GM19438 (cell line): ENCODE data around the gene VWA1.
A peak's percentile ranks its signal among the peaks of the same experiment; 100 is the strongest.
"Not testable (repeated sequence)": the region's sequence is repeated elsewhere in the genome, so short reads cannot be mapped to it uniquely, and the experiment has no call there.

Source experiments
- ATAC-seq: cut with Tn5 transposase; IDR thresholded peaks from one replicate; pipeline ENCODE4 v1.9.1; 2021; ENCODE audit warnings: low read depth; ENCODE audit not compliant: unreplicated experiment

Gene VWA1

DNA sequence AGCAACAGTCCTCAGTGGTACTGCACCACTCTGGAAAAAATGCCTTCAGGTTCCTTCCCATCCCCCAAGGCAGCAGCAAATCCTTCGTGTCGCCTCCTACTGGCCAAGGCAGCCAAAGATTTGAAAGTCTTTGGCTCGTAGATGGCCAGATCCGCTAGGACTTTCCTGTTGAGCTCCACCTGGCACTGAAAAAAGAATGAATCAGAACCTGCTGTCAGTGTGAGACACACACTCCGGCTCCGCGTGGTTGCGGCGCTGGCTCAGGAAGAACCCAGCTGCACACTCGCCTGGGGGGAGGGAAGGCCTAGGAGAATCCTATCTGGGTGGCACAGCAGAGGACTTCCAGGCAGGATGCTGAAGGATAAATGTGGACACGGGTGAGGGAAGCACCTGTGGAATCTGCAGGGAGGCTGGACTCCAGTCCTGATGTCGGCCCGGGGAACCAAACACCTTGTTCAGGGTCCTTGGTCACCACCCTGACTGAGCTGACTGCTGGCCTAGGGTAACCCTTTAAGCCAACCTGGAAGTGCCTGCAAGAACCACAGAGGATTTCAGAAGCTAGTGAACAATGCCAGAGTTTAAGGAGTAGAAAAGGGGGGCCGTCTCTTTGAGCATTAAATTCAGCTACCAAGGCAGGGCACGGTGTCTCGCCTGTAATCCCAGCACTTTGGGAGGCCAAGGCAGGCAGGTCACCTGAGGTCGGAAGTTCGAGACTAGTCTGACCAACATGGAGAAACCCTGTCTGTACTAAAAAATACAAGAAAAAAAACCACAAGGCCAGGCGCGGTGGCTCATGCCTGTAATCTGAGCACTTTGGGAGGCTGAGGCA is 33.2 kb upstream of the VWA1 start:
- ATAC-seq: no peak

- not testable (repeated sequence) for ATAC-seq
Observed at GRCh38 chr1:1402901-1403392, 32.5 kb upstream of the VWA1 start.

DNA sequence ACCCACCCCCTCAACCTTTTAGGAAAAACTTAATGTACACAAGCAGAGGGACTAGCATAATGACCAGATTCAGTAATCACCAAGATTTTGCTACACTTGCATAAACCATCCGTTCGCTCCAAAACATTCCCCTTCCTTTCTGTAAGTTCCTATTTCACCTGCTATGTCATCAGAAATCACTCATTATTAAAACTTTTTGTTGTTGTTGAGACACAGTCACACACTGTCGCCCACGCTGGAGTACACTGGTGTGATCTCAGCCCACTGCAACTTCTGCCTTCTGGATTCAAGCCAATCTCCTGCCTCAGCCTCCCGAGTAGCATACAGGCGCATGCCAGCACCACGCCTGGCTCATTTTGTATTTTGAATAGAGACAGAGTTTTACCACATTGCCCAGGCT is 31.8 kb upstream of the VWA1 start:
- no peak for ATAC-seq

GRCh38 chr1:1406101-1406820 is 29.2 kb upstream of the VWA1 start:
- ATAC-seq: no peak

DNA sequence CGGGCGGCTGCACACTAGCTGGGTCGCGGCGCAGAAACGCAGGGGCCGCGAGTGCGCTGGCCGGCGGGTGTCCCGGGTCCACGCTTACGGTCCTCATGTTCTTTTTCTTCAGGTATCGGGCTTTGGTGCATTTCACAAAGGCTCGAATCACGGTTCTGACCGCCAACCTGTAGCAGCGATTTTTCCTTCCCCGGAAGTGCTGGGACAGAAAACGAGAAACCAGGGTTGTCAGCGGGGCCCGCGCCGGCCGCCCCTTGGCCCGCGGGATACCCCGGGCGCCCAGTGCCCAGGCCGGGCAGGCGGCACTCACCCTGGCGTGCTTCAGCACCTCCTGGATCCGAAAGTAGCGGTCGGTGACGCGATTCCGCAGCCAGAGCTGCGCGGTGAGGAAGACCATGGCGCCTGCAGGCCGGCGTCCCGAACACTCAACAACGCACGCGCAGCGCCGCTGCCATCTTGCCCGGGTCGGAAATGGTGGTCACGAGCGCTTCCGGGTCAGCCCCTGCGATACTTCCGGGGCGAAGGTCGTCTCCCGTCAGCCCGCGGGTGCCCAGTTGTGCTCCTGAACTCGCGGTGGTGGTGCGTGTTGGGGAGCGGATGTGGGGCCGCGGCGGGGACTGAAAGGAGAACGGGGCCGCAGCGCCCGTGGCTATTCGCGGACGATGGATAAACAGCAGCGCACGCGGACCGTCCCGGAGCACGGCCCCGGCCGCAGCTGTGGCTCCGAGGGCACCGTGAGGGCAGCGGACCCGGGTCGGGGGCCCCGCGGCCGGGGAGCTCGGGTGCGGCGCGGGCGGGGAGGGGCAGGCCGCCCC is 28.5 kb upstream of the VWA1 start, which contains the start of gene MRPL20:
MRPL20 (minus strand) TSS at position 473 of the 815 bp plus-strand sequence; CDS start at position 397, 76 bp downstream.
- ATAC-seq: peak; percentile 82

DNA sequence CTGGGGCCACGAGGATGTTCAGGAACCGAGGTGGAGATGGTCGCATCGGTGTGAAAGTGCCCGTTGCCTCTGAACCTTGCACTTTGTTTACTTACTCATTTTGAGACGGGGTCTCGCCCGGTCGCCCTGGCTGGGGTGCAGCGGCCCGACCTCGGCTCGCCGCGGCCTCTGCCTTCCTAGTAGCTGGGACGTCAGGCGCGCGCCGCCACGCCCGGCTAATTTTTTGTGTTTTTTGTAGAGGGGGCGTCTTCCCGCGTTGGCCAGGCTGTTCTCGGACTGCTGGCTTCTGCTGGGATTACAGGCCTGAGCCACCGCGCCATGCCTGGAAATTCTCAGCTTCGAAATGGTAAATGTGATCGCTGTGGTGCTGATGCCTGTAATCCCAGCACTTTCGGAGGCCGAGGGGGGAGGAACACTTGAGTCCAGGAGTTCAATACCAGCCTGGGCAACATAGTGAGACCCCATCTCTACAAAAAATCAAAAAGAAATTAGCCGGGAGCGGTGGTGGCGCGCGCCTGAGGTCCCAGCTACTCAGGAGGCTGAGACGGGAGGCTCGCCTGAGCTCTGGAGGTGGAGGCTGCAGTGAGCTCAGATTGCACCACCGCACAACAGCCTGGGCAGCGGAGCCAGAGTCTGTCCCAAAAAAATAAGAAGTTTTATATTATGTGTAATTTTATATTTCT is 27.7 kb upstream of the VWA1 start:
- ATAC-seq: peak; percentile 22

GRCh38 chr1:1410238-1410637 is 25.3 kb upstream of the VWA1 start:
- ATAC-seq: not testable (repeated sequence)

- no peak for ATAC-seq
Observed at GRCh38 chr1:1411626-1412025, 23.9 kb upstream of the VWA1 start.

DNA sequence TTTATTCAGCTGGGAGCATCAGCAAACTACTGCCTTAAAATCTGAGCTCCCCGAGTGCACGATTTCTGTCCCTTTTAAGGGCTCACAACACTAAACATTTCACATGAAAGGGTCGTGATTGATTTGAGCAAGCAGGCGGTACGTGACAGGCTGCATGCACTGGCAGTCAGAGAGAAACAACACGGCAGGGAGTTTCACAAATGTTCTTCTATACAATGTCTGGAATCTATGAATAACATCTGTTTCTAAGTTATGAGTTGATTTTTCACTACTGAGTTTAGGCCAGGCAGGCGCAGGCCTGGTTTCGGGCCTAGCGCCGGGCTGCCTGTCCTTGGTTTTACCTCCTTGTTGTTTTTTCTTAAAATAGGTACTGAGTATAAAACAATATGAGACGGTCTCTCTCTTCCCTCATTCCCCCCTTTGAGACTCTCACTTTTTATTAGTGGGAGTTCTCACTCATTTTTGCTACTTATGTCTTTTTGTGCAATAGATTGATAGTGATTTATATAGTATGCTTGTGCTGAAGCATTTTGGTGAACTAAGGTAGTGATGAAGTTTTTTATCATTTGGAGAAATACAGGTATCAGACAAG is 23.1 kb upstream of the VWA1 start:
- not testable (repeated sequence) for ATAC-seq

GRCh38 chr1:1415751-1416150 is 19.7 kb upstream of the VWA1 start:
- ATAC-seq: no peak

- not testable (repeated sequence) for ATAC-seq
Observed at GRCh38 chr1:1417396-1417795, 18.1 kb upstream of the VWA1 start.

DNA sequence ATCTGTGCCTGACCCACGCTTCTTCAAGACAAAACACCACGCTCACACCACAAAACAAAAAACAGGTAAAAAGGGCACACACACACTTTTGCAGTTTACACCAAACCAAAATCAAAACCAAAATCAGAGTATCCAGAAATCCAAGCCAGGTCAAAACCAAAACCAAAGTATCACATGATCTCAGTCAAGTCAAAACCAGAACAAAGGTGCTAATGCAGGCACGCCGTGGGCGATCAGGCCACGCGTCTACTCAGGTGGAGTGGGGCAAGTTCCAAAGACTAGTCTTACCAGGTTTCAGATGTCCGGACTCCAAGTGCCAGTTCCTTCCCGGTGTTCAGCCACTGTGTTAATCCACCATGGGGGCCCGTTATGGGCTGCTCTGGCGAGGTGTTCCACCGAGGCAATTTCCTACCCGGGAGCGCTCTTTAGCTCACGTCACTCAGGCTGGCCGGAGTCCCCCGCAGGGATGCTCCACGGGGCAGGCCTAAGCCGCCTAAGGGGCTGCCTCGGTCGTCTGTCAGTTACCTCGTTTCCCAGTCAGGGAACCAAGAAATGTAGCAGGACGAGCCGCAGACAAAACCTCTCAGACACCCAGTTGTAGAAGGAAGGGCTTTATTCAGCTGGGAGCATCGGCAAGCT is 17.5 kb upstream of the VWA1 start:
- not testable (repeated sequence) for ATAC-seq

DNA sequence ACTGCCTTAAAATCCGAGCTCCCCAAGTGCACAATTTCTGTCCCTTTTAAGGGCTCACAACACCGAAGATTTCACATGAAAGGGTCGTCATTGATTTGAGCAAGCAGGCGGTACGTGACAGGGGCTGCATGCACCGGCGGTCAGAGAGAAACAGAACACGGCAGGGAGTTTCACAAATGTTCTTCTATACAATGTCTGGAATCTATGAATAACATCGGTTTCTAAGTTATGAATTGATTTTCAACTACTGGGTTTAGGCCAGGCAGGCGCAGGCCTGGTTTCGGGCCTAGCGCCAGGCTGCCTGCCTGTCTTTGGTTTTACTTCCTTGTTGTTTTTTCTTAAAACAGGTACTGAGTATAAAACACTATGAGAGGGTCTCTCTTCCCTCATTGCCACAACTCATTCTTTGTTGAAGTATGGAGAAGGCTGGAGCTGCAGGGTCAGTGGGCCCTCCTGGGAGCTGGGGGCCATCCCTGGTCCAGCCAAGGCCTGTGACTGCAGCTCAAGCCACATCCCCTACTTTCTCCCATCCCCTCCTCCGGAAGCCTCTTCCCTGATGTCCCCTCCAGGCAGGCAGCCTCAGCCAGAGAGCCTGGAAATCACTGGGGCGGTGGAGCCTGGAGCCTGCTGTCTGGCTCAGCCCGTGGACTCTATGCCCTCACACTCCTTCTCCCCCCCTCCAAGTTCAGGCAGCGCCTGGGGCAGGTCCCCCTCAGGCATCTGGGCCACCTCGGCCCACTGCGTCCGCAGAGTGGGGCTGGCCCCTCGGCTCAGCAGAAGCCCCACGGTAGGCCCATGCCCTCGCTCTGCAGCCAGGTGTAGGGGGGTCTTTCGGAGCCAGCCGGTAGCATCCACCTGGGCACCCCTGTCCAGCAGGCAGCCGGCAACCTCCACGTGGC is 16.8 kb upstream of the VWA1 start:
- ATAC-seq: no peak

DNA sequence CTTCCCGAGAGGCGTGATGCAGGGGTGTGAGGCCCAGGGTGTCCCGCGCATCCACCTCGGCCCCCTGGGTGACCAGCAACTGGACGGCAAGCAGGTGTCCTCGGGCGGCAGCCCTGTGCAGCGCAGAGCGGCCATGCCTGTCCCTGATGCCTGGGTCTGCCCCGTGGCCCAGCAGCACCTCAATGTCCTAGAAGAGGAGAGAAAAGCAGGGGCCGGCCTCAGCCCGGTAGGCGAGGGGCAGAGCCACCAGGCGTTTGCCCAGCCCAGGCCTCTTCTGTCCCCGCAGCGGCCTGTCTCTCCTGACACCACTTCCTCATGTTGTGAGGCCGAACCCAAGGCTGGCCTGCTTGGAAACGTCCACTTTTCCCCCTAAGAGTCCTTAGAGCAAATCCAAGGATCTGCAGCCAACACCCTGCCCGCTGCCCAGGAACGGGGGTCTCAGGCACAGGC is 16.1 kb upstream of the VWA1 start:
- ATAC-seq: no peak

DNA sequence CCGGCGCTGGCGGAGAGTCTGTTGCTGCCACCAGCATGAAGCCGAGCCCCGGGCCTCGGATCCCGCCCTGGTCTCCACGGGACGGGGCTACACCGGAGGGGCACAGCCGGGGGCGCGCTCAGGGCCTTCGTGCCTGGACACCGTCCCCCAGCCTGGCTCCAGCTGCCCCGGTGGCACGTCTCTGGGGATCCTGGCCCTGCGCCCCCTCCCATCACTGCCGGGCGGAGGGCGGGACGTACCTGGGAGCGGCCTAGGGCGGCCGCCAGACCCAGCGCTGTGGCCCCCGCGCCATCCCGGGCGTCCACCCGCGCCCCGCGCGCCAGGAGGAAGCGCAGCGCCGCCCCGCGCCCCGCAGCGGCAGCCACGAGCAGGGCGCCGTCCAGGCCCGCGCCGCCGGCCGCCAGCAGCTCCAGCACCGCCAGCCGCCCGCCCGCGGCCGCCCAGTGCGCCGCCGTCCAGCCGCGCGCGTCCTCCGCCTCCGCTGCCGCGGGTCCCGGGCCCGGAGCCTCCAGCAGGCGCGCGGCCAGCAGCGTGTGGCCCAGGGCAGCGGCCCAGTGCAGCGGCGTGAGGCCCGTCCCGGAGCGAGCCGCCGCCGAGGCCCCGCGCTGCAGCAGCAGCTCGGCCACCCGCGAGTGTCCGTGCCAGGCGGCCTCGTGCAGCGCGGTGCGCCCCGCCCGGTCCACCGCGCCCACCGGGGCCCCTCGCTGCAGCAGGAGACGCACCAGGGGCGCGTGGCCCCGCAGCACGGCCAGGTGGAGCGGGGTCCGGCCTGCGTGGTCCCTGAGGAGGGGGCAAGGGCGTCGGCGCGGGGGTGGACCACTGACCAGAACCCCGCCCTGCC is 15.5 kb upstream of the VWA1 start:
- ATAC-seq: no peak

GRCh38 chr1:1420654-1421141 is 14.8 kb upstream of the VWA1 start:
- ATAC-seq: no peak
